Adrenal gland (tissue), 12 donors: ENCODE results near the gene HOXC11. TPM values are rescaled to one million over a fixed set of nuclear protein-coding genes. Genes with fewer than 3 reads are reported as not detected.

Source experiments
- DNase-seq, 7 donors: peaks; one replicate each; pipeline ENCODE4 v3.0.0-alpha.2; 2019 to 2020
- H3K27ac ChIP-seq, 5 donors: fragments of 200-600 bp; sonication (generic) in 4 of 5; 1 replicate in 3 of 5; 2 replicates in 2 of 5; pipeline versions ENCODE4 v1.5.1 to v1.8.0; 2016 to 2020; ENCODE audit warnings: mild to moderate bottlenecking in 1 of 5
- H3K27me3 ChIP-seq: fragments of 200-600 bp; 2 replicates; pipeline ENCODE4 v1.8.0; 2021
- H3K36me3 ChIP-seq, 2 donors: fragments of 200-600 bp; replicated peaks in 1 of 2; 1 replicate in 1 of 2; 2 replicates in 1 of 2; pipeline versions ENCODE4 v1.5.1 to v1.8.0; 2018 to 2022
- H3K4me1 ChIP-seq, 2 donors: fragments of 200-600 bp; replicated peaks in 1 of 2; 1 replicate in 1 of 2; 2 replicates in 1 of 2; pipeline versions ENCODE4 v1.5.1 to v1.8.0; 2018 to 2021
- H3K4me3 ChIP-seq, 4 donors: fragments of 200-600 bp; sonication (generic) in 3 of 4; one replicate each; pipeline ENCODE4 v1.5.1; 2016 to 2018
- H3K9me3 ChIP-seq, 3 donors: fragments of 200-600 bp; sonication (generic) in 1 of 3; replicated peaks in 1 of 3; 1 replicate in 2 of 3; 2 replicates in 1 of 3; pipeline versions ENCODE4 v1.5.1 to v1.8.0; 2016 to 2021
- CTCF ChIP-seq, 6 experiments: fragments of 450-650 bp in 4 of 6; fragments of 200-600 bp in 2 of 6; sonication (generic) in 1 of 6; IDR thresholded peaks; 1 replicate in 5 of 6; 2 replicates in 1 of 6; pipeline versions ENCODE4 v1.5.1 to v1.8.0; 2016 to 2021; ENCODE audit warnings: antibody characterized with exemption in 6 of 6, mild to moderate bottlenecking in 2 of 6, moderate library complexity in 1 of 6
- POLR2A ChIP-seq, 2 donors: fragments of 450-650 bp; IDR thresholded peaks; one replicate each; pipeline ENCODE4 v1.6.1; 2017; ENCODE audit warnings: antibody characterized with exemption in 2 of 2, mild to moderate bottlenecking in 2 of 2, moderate library complexity in 1 of 2
- WGBS, 4 donors: extraction: QIAGEN DNeasy Blood & Tissue Kit in 2 of 4; methylation state at CpG; one replicate each; pipeline versions ENCODE4 v1.1.5 to v1.1.7; 2013 to 2017; 5-methylcytosine and 5-hydroxymethylcytosine counted together
- intact Hi-C, 2 donors: fragments of 100-400 bp; cut with DNase I; formaldehyde crosslinking; loops; one replicate each; pipeline versions ENCODE4 v1.14.1 to v1.15.0; 2022 to 2023
- polyA plus RNA-seq, 3 donors: library from polyadenylated mRNA; stranded (reverse); fragments of 200-250 nt in 2 of 3; fragments of 350-450 nt in 1 of 3; fragmentation: Illumina TruSeq in 1 of 3; extraction: RNeasy Lipid Tissue Mini Kit (QIAGEN cat#74804) in 1 of 3; gene quantifications; one replicate each; pipeline ENCODE4 v1.2.3, GENCODE V29; 2013 to 2014
- total RNA-seq, 9 donors: library from RNA; depleted of rRNA in 4 of 9; stranded (reverse); fragments of >200 nt in 4 of 9; fragments of 120-200 nt in 1 of 9; fragmentation: NEBNext Ultra II Directional in 1 of 9; extraction: Animal tissue kit (Norgen Biotek cat#: 25700) in 1 of 9; gene quantifications; one replicate each; pipeline versions ENCODE4 v1.1.0 to v1.2.4, GENCODE V29; 2013 to 2023
- donor health status: healthy with polysubstance abuse.
- donor health status: Bipolar disorder and iron deficiency.
- donor health status: DM: yes; HTN: yes; CAD: no.
- donor health status: DM: no; HTN: no; CAD: no.
- donor health status: DM: no; HTN: no; CAD: no.
- donor health status: DM: yes; HTN: yes; CAD: no.

HOXC11 gene
- total and polyA plus RNA-seq, 12 donors: not detected

DNA sequence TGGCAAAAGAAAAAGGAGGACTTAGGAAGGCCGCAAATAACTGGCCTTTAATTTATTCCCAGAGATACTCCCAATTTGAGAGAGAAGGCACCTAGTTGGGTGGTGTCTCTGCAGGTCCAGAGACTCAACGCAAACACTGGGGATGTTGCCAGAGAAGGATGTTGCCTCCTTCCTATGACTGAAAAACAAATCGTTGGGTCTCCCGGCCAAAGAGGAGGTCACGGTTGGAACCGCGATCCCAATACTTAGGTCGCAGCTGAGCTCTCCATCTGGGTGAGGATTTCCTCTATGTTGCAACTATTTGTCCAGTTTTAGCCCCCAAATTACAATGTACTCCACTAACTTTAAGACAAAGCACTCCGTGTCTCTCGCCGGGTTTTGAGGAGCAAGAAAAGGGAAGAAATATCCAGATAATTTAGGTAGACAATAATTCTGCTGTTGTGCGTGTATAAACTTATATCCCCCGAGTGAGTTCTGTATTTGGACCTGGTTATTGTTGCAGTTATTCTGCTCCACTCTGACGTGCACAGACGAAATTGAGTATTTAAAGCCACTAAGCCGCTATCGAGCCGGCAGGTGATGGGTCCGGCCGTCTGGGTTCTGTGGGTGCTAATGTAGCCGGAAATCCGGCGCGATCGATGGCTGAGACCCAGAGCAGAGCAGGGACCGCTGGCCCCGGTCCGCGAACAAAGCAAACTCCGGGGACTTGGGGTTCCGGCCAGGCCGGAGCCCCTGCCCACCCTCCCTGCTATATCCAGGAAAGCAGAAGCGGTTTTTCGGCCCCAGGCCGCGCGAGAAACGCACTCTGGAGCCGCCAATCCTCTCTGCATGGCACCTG is 12.5 kb upstream of the HOXC11 start:
- Histone ChIP-seq H3K4me1 (peaks cover 0 to 3% of the 10 kb centered on the region in 2 donors), H3K4me3 (no peak overlapping the region), H3K27me3 (peaks cover 100% of the 10 kb centered on the region), H3K9me3 (no peaks in the 10 kb centered on the region), H3K36me3 (no peaks in the 10 kb centered on the region), H3K27ac (no peak overlapping the region)
- TF ChIP-seq POLR2A (IDR thresholded peaks at IDR 0.05) (no peak), CTCF (IDR thresholded peaks at IDR 0.05) (no peak)
- intact Hi-C loops: loop anchor here in 1 of 2 donors (10.0 kb wide), 1 partner anchor 256 kb away; no protein-coding TSS in a partner anchor
- 11 to 13% (median 12%) methylated on average over 23 to 39 of the region's 39 CpGs for WGBS, 4 donors
- DNase-seq: no peak

DNA sequence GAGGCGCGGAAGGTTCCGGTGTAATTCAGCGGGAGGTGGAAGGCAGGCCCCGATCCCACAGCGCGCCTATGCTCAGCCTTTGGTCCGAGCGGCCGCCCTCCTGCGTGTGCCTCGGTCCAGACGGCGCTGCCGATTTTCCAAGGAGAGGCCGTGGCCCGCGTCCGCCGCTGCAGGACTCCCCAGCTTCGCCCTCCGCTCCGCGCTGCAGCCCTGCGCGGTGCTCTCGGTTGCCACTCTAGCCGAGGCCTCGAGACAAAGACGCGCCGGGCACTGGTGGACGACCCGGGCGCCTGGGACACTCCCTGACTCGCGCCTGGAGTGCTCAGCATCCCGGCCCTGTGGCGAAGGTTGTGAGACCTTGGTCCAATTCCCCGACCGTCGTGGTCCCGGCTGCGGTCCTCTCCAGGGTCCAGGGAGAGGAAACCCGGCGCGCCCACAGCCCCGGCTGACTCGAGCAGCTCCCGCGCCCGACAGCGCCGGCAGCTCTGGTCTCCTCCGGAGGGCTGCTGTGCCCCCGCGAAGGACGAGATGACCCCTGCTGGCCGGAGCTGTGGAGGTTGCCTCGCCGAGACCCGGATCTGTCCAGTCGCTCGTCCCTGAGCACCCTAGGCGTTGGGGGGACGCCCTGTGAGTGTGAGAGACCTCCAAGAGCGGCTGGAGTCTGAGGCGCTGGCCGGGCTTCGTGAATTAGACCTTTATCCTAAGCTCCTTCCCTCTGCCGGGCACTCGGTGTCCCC is 11.7 kb upstream of the HOXC11 start:
- no peak overlapping the region for H3K27ac ChIP-seq
- H3K4me1 ChIP-seq: peaks cover 0 to 3% of the 10 kb centered on the region in 2 donors
- H3K9me3 ChIP-seq: no peaks in the 10 kb centered on the region
- H3K4me3 ChIP-seq: no peak overlapping the region
- WGBS, 4 donors: 3 to 6% (median 4%) methylated on average over 7 to 72 of the region's 72 CpGs
- no peaks in the 10 kb centered on the region for H3K36me3 ChIP-seq
- intact Hi-C loops: loop anchor here in 1 of 2 donors (10.0 kb wide), 1 partner anchor 256 kb away; no protein-coding TSS in a partner anchor
- TF ChIP-seq CTCF (IDR thresholded peaks at IDR 0.05) (no peak), POLR2A (IDR thresholded peaks at IDR 0.05) (no peak)
- H3K27me3 ChIP-seq: peaks cover 100% of the 10 kb centered on the region
- no peak for DNase-seq

DNA sequence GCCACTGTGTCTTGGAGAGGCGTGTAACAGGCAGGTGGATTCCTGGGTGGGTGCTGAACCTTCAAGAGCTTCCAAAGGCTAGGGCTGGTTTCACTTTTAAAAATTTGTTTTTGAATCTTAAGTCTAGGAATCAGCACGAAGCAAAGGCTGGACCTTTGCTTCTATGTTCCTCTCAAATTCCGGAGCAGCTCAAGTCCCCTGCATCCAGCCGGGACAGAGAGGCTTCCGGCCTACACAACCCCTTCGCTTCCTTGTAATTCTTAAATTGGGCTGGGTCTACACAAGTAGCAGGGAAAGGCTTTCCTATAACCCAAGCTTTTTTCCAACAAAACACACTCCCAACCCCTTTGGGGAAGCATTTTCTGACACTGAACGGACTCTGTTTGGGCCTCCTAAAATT is 9.9 kb upstream of the HOXC11 start:
- no peaks in the 10 kb centered on the region for H3K36me3 ChIP-seq
- intact Hi-C loops: loop anchor here in 1 of 2 donors (10.0 kb wide), 1 partner anchor 258 kb away; no protein-coding TSS in a partner anchor
- no peaks in the 10 kb centered on the region for H3K9me3 ChIP-seq
- H3K27me3 ChIP-seq: peaks cover 100% of the 10 kb centered on the region
- DNase-seq: no peak
- H3K4me1 ChIP-seq: peaks cover 0 to 3% of the 10 kb centered on the region in 2 donors
- H3K4me3 ChIP-seq: no peak overlapping the region
- 31 to 53% (median 37%) methylated on average over 7 of the region's 7 CpGs for WGBS, 4 donors
- no peak for TF ChIP-seq CTCF (IDR thresholded peaks at IDR 0.05)
- no peak for TF ChIP-seq POLR2A (IDR thresholded peaks at IDR 0.05)
- no peak overlapping the region for H3K27ac ChIP-seq
